ENCODE data around the gene NYAP2.

Gene NYAP2

GRCh38 chr2:225600865-225601264 lies 201.4 kb downstream of the NYAP2 start:
- peaks cover 4% of the 10 kb centered on the region for H3K27me3 Mint-ChIP-seq (ENCODE audit: low read depth)
- no peaks in the 10 kb centered on the region for H3K36me3 Mint-ChIP-seq (ENCODE audit: low read depth)
- no peak for TF ChIP-seq CTCF (IDR thresholded peaks at IDR 0.05; ENCODE audit: unreplicated experiment in 3 of 3)
- H3K4me3 Mint-ChIP-seq = no peak overlapping the region
- no peak overlapping the region for H3K27ac Mint-ChIP-seq
- H3K4me1 Mint-ChIP-seq = no peaks in the 10 kb centered on the region
- peaks cover 5% of the 10 kb centered on the region for H3K9me3 Mint-ChIP-seq

GRCh38 chr2:225602205-225602604 lies 202.7 kb downstream of the NYAP2 start:
- H3K9me3 Mint-ChIP-seq = peaks cover 5% of the 10 kb centered on the region

GRCh38 chr2:225608136-225608535 lies 208.6 kb downstream of the NYAP2 start:
- Mint-ChIP-seq H3K4me3 (no peak overlapping the region), H3K27ac (no peak overlapping the region), H3K4me1 (no peaks in the 10 kb centered on the region), H3K9me3 (no peaks in the 10 kb centered on the region), H3K36me3 (ENCODE audit: low read depth) (no peaks in the 10 kb centered on the region), H3K27me3 (ENCODE audit: low read depth) (no peaks in the 10 kb centered on the region)
- TF ChIP-seq CTCF (IDR thresholded peaks at IDR 0.05; ENCODE audit: unreplicated experiment in 3 of 3) = no peak

More at GRCh38 chr2:225602205-225602604, 202.7 kb downstream of the NYAP2 start:
- no peaks in the 10 kb centered on the region for H3K36me3 Mint-ChIP-seq (ENCODE audit: low read depth)
- H3K27me3 Mint-ChIP-seq (ENCODE audit: low read depth) = peaks cover 4% of the 10 kb centered on the region
- no peak overlapping the region for H3K27ac Mint-ChIP-seq
- no peaks in the 10 kb centered on the region for H3K4me1 Mint-ChIP-seq
- no peak overlapping the region for H3K4me3 Mint-ChIP-seq
- TF ChIP-seq CTCF (IDR thresholded peaks at IDR 0.05; ENCODE audit: unreplicated experiment in 3 of 3) = no peak

GRCh38 chr2:225612636-225613035 lies 213.1 kb downstream of the NYAP2 start:
- no peak overlapping the region for H3K4me3 Mint-ChIP-seq
- no peak overlapping the region for H3K27ac Mint-ChIP-seq
- H3K9me3 Mint-ChIP-seq = no peaks in the 10 kb centered on the region
- no peaks in the 10 kb centered on the region for H3K4me1 Mint-ChIP-seq
- H3K36me3 Mint-ChIP-seq (ENCODE audit: low read depth) = no peaks in the 10 kb centered on the region
- no peak for TF ChIP-seq CTCF (IDR thresholded peaks at IDR 0.05; ENCODE audit: unreplicated experiment in 3 of 3)
- H3K27me3 Mint-ChIP-seq (ENCODE audit: low read depth) = no peaks in the 10 kb centered on the region

GRCh38 chr2:225614915-225615314 lies 215.4 kb downstream of the NYAP2 start:
- no peak overlapping the region for H3K4me3 Mint-ChIP-seq
- H3K27ac Mint-ChIP-seq = no peak overlapping the region
- H3K36me3 Mint-ChIP-seq (ENCODE audit: low read depth) = no peaks in the 10 kb centered on the region
- H3K4me1 Mint-ChIP-seq = no peaks in the 10 kb centered on the region
- no peaks in the 10 kb centered on the region for H3K9me3 Mint-ChIP-seq
- no peaks in the 10 kb centered on the region for H3K27me3 Mint-ChIP-seq (ENCODE audit: low read depth)
- no peak for TF ChIP-seq CTCF (IDR thresholded peaks at IDR 0.05; ENCODE audit: unreplicated experiment in 3 of 3)

- Mint-ChIP-seq H3K4me3 (no peak overlapping the region), H3K4me1 (no peaks in the 10 kb centered on the region), H3K27ac (no peak overlapping the region), H3K27me3 (ENCODE audit: low read depth) (no peaks in the 10 kb centered on the region), H3K36me3 (ENCODE audit: low read depth) (no peaks in the 10 kb centered on the region), H3K9me3 (no peaks in the 10 kb centered on the region)
- TF ChIP-seq CTCF (IDR thresholded peaks at IDR 0.05; ENCODE audit: unreplicated experiment in 3 of 3) = no peak
These were observed 216.0 kb downstream of the NYAP2 start for GRCh38 chr2:225615514-225615913.
